SH-SY5Y (cell line): ENCODE measurements around the gene SEMA3C.

Experiments used
- GATA2 ChIP-seq: IDR thresholded peaks from 2 replicates; pipeline ENCODE4 v1.6.1; 2011; ENCODE audit warnings: mild to moderate bottlenecking, low read depth, low read length
- GATA3 ChIP-seq: IDR thresholded peaks from 2 replicates; pipeline ENCODE4 v1.6.1; 2011; ENCODE audit warnings: low read depth, mild to moderate bottlenecking, low read length, moderate library complexity

DNA sequence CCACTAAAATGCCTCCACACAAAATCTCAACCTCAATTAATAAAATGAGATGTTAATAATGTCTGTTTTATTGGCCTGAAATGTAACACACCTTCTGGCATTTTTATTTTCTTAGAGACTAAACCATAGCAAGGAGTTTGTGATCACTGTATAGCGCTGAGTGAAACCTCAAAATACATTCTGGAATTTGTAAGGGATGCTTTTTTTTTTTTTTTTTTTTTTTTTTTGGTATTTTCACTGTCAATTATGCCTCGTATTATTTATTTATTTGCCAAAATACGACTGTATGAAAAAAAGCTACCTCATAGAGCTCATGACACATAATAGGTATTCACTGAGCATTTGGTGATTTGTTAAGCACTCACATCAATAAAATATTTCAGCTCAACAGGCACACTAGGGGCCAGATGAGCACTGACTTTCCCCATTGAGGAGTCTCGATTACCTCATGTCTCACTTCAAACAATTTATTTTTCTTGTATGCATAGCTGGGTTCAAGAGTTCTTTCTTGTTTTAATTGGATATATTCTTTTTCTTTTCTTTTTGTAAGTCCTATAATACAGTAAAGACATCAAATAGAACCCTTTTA, 36.5 kb downstream of the SEMA3C start:
- TF ChIP-seq GATA3 (no peak), GATA2 (no peak)
